HEK293 (cell line): ENCODE measurements around the gene PLA2G5.

Experiments used
- CTCF ChIA-PET: fragments of 350-600 bp; formaldehyde crosslinking; extraction: SDS; loops from one replicate; lab custom pipeline; 2021; ENCODE audit warnings: antibody characterized with exemption; lab: Yijun Ruan, JAX
- POLR2A ChIA-PET: fragments of 300-600 bp; formaldehyde crosslinking; extraction: SDS; loops from one replicate; lab custom pipeline; 2020; ENCODE audit warnings: antibody characterized with exemption, inconsistent platforms; lab: Yijun Ruan, JAX
- H3K27ac ChIP-seq: fragments of 200-500 bp; sonication (Bioruptor generic); 2 replicates; pipeline ENCODE4 v1.5.1; 2014; ENCODE audit warnings: low read depth, low read length, control low read depth, inconsistent platforms; ENCODE audit errors: extremely low read depth
- H3K36me3 ChIP-seq, 2 experiments: fragments of 200-500 bp in 1 of 2; sonication (Bioruptor generic) in 1 of 2; 1 replicate in 1 of 2; 2 replicates in 1 of 2; pipeline ENCODE4 v1.5.1; 2014 to 2017; ENCODE audit warnings: inconsistent platforms in 2 of 2, low read length in 2 of 2; ENCODE audit not compliant: control insufficient read depth in 2 of 2, insufficient read depth in 1 of 2
- H3K4me1 ChIP-seq: fragments of 200-500 bp; sonication (Bioruptor generic); 2 replicates; pipeline ENCODE4 v1.5.1; 2014; ENCODE audit warnings: mild to moderate bottlenecking, low read length, inconsistent platforms; ENCODE audit not compliant: control insufficient read depth, insufficient read depth
- H3K4me3 ChIP-seq: 2 replicates; pipeline ENCODE4 v1.5.1; 2011; ENCODE audit warnings: low read depth, mild to moderate bottlenecking, control low read depth, low read length, moderate library complexity
- H3K9me3 ChIP-seq: fragments of 200-500 bp; sonication (Bioruptor generic); 2 replicates; pipeline ENCODE4 v1.5.1; 2014; ENCODE audit warnings: low read depth, low read length, inconsistent platforms; ENCODE audit not compliant: control insufficient read depth, insufficient read depth
- GLI2 ChIP-seq: fragments of 450-650 bp; formaldehyde crosslinking; IDR thresholded peaks from 2 replicates; pipeline ENCODE4; 2017; ENCODE audit warnings: missing biosample characterization, missing genetic modification characterization, low read depth, borderline replicate concordance
- GLIS1 ChIP-seq: fragments of 450-650 bp; formaldehyde crosslinking; IDR thresholded peaks from 2 replicates; pipeline ENCODE4 v1.5.1; 2016; ENCODE audit warnings: missing biosample characterization, missing genetic modification characterization
- REPIN1 ChIP-seq: fragments of 450-650 bp; formaldehyde crosslinking; IDR thresholded peaks from 2 replicates; pipeline ENCODE4 v1.5.1; 2017; ENCODE audit warnings: missing biosample characterization, missing genetic modification characterization, low read depth
- ZBTB1 ChIP-seq: fragments of 450-650 bp; formaldehyde crosslinking; IDR thresholded peaks from 2 replicates; pipeline ENCODE4 v1.5.1; 2016; ENCODE audit warnings: missing biosample characterization, missing genetic modification characterization
- ZNF10 ChIP-seq: fragments of 450-650 bp; formaldehyde crosslinking; IDR thresholded peaks from 2 replicates; pipeline ENCODE4 v1.5.1; 2017; ENCODE audit warnings: missing biosample characterization, missing genetic modification characterization
- ZNF121 ChIP-seq: fragments of 450-650 bp; formaldehyde crosslinking; IDR thresholded peaks from 2 replicates; pipeline ENCODE4 v1.5.1; 2016; ENCODE audit warnings: missing biosample characterization, missing genetic modification characterization
- ZNF175 ChIP-seq: fragments of 450-650 bp; formaldehyde crosslinking; IDR thresholded peaks from 2 replicates; pipeline ENCODE4 v1.5.1; 2016; ENCODE audit warnings: missing biosample characterization, missing genetic modification characterization
- ZNF184 ChIP-seq: fragments of 450-650 bp; IDR thresholded peaks from 2 replicates; pipeline ENCODE4 v1.5.1; 2018; ENCODE audit warnings: missing biosample characterization, mild to moderate bottlenecking, missing genetic modification characterization
- ZNF426 ChIP-seq: fragments of 450-650 bp; formaldehyde crosslinking; IDR thresholded peaks from 2 replicates; pipeline ENCODE4 v1.5.1; 2017; ENCODE audit warnings: missing biosample characterization, missing genetic modification characterization, mild to moderate bottlenecking, inconsistent platforms, moderate library complexity
- ZNF548 ChIP-seq: fragments of 450-650 bp; formaldehyde crosslinking; IDR thresholded peaks from 2 replicates; pipeline ENCODE4 v1.5.1; 2016; ENCODE audit warnings: missing biosample characterization, missing genetic modification characterization
- ZNF560 ChIP-seq: fragments of 450-650 bp; formaldehyde crosslinking; IDR thresholded peaks from 2 replicates; pipeline ENCODE4 v1.5.1; 2017; ENCODE audit warnings: missing biosample characterization, missing genetic modification characterization, borderline replicate concordance
- ZNF561 ChIP-seq: fragments of 450-650 bp; IDR thresholded peaks from 2 replicates; pipeline ENCODE4 v1.5.1; 2018; ENCODE audit warnings: missing biosample characterization, missing genetic modification characterization, borderline replicate concordance
- ZNF600 ChIP-seq: fragments of 450-650 bp; formaldehyde crosslinking; IDR thresholded peaks from 2 replicates; pipeline ENCODE4 v1.5.1; 2016; ENCODE audit warnings: missing biosample characterization, missing genetic modification characterization
- ZNF610 ChIP-seq: fragments of 450-650 bp; formaldehyde crosslinking; IDR thresholded peaks from 2 replicates; pipeline ENCODE4 v1.5.1; 2016; ENCODE audit warnings: missing biosample characterization, missing genetic modification characterization, borderline replicate concordance
- ZNF623 ChIP-seq: fragments of 450-650 bp; formaldehyde crosslinking; IDR thresholded peaks from 2 replicates; pipeline ENCODE4 v1.5.1; 2016; ENCODE audit warnings: missing biosample characterization, missing genetic modification characterization
- TF ChIP-seq, protein P1 (sequence below): fragments of 450-650 bp; formaldehyde crosslinking; IDR thresholded peaks from 2 replicates; pipeline ENCODE4 v1.5.1; 2016; ENCODE audit warnings: missing biosample characterization, missing genetic modification characterization
- TF ChIP-seq, protein P2 (sequence below): fragments of 450-650 bp; formaldehyde crosslinking; IDR thresholded peaks from 2 replicates; pipeline ENCODE4 v1.5.1; 2016; ENCODE audit warnings: missing biosample characterization, missing genetic modification characterization
- TF ChIP-seq, protein P3 (sequence below): fragments of 450-650 bp; formaldehyde crosslinking; IDR thresholded peaks from 2 replicates; pipeline ENCODE4 v1.5.1; 2016; ENCODE audit warnings: missing biosample characterization, missing genetic modification characterization
- TF ChIP-seq, protein P4 (sequence below): fragments of 450-650 bp; IDR thresholded peaks from 2 replicates; pipeline ENCODE4 v1.5.1; 2018; ENCODE audit warnings: missing biosample characterization, mild to moderate bottlenecking, missing genetic modification characterization
- TF ChIP-seq, protein P5 (sequence below): fragments of 450-650 bp; formaldehyde crosslinking; IDR thresholded peaks from 2 replicates; pipeline ENCODE4 v1.5.1; 2016; ENCODE audit warnings: missing biosample characterization, missing genetic modification characterization

PLA2G5 gene, protein sequence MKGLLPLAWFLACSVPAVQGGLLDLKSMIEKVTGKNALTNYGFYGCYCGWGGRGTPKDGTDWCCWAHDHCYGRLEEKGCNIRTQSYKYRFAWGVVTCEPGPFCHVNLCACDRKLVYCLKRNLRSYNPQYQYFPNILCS

DNA sequence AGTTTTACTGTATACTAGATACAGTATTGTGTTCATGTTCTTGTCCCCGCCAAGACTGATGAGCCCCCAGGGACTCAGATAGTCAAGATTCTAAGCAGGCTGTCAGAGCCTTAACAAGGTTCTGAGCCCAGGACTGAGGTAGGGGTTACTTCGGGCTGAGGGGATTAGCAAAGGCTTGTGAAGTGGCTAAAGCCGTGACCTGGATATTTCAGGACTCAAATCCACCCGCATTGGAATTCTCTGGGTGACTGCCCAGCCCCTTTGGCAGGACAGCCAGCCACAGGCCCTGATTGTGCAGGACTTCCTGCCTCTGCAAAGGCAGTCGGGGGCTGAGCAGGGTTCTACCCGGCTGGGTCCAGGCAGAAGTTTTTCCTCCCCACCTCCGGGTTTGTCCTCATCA, at the start of gene PLA2G5:
Gene PLA2G5, plus strand, starts transcription at position 321 of the 400 bp plus-strand sequence. CDS start 14,637 bp downstream, outside the sequence.
- TF ChIP-seq ZNF426 (no peak), ZNF175 (tag by site-specific recombination) (no peak), ZNF561 (no peak), GLIS1 (no peak), GLI2 (no peak), REPIN1 (tag by site-specific recombination) (no peak), ZNF184 (no peak), ZNF600 (no peak), ZNF623 (tag by site-specific recombination) (no peak), ZNF548 (tag by site-specific recombination) (no peak), ZNF610 (tag by site-specific recombination) (no peak), ZNF121 (tag by site-specific recombination) (no peak), ZNF560 (tag by site-specific recombination) (no peak), ZNF10 (tag by site-specific recombination) (no peak), ZBTB1 (tag by site-specific recombination) (no peak)
- TF ChIP-seq, protein P1, sequence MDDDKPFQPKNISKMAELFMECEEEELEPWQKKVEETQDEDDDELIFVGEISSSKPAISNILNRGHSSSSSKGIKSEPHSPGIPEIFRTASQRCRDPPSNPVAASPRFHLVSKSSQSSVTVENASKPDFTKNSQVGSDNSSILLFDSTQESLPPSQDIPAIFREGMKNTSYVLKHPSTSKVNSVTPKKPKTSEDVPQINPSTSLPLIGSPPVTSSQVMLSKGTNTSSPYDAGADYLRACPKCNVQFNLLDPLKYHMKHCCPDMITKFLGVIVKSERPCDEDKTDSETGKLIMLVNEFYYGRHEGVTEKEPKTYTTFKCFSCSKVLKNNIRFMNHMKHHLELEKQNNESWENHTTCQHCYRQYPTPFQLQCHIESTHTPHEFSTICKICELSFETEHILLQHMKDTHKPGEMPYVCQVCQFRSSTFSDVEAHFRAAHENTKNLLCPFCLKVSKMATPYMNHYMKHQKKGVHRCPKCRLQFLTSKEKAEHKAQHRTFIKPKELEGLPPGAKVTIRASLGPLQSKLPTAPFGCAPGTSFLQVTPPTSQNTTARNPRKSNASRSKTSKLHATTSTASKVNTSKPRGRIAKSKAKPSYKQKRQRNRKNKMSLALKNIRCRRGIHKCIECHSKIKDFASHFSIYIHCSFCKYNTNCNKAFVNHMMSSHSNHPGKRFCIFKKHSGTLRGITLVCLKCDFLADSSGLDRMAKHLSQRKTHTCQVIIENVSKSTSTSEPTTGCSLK (tag by site-specific recombination): no peak
- TF ChIP-seq, protein P2, sequence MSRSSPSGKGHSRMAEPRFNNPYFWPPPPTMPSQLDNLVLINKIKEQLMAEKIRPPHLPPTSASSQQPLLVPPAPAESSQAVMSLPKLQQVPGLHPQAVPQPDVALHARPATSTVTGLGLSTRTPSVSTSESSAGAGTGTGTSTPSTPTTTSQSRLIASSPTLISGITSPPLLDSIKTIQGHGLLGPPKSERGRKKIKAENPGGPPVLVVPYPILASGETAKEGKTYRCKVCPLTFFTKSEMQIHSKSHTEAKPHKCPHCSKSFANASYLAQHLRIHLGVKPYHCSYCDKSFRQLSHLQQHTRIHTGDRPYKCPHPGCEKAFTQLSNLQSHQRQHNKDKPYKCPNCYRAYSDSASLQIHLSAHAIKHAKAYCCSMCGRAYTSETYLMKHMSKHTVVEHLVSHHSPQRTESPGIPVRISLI (tag by site-specific recombination): no peak
- TF ChIP-seq, protein P3, sequence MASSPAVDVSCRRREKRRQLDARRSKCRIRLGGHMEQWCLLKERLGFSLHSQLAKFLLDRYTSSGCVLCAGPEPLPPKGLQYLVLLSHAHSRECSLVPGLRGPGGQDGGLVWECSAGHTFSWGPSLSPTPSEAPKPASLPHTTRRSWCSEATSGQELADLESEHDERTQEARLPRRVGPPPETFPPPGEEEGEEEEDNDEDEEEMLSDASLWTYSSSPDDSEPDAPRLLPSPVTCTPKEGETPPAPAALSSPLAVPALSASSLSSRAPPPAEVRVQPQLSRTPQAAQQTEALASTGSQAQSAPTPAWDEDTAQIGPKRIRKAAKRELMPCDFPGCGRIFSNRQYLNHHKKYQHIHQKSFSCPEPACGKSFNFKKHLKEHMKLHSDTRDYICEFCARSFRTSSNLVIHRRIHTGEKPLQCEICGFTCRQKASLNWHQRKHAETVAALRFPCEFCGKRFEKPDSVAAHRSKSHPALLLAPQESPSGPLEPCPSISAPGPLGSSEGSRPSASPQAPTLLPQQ: no peak
- TF ChIP-seq, protein P4, sequence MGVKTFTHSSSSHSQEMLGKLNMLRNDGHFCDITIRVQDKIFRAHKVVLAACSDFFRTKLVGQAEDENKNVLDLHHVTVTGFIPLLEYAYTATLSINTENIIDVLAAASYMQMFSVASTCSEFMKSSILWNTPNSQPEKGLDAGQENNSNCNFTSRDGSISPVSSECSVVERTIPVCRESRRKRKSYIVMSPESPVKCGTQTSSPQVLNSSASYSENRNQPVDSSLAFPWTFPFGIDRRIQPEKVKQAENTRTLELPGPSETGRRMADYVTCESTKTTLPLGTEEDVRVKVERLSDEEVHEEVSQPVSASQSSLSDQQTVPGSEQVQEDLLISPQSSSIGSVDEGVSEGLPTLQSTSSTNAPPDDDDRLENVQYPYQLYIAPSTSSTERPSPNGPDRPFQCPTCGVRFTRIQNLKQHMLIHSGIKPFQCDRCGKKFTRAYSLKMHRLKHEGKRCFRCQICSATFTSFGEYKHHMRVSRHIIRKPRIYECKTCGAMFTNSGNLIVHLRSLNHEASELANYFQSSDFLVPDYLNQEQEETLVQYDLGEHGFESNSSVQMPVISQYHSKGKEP (tag by site-specific recombination): no peak
- TF ChIP-seq, protein P5, sequence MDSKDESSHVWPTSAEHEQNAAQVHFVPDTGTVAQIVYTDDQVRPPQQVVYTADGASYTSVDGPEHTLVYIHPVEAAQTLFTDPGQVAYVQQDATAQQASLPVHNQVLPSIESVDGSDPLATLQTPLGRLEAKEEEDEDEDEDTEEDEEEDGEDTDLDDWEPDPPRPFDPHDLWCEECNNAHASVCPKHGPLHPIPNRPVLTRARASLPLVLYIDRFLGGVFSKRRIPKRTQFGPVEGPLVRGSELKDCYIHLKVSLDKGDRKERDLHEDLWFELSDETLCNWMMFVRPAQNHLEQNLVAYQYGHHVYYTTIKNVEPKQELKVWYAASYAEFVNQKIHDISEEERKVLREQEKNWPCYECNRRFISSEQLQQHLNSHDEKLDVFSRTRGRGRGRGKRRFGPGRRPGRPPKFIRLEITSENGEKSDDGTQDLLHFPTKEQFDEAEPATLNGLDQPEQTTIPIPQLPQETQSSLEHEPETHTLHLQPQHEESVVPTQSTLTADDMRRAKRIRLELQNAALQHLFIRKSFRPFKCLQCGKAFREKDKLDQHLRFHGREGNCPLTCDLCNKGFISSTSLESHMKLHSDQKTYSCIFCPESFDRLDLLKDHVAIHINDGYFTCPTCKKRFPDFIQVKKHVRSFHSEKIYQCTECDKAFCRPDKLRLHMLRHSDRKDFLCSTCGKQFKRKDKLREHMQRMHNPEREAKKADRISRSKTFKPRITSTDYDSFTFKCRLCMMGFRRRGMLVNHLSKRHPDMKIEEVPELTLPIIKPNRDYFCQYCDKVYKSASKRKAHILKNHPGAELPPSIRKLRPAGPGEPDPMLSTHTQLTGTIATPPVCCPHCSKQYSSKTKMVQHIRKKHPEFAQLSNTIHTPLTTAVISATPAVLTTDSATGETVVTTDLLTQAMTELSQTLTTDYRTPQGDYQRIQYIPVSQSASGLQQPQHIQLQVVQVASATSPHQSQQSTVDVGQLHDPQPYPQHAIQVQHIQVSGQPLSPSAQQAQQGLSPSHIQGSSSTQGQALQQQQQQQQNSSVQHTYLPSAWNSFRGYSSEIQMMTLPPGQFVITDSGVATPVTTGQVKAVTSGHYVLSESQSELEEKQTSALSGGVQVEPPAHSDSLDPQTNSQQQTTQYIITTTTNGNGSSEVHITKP (tag by site-specific recombination): no peak
- Histone ChIP-seq H3K36me3 (no peaks in the 10 kb centered on the region), H3K27ac (no peak within 1 kb of the TSS), H3K9me3 (no peaks in the 10 kb centered on the region), H3K4me1 (no peaks in the 10 kb centered on the region), H3K4me3 (no peak within 1 kb of the TSS)
- CTCF ChIA-PET: no interaction called here
- POLR2A ChIA-PET: no interaction called here
